ENCODE data around the gene SAMD4B. TPM values are rescaled to one million over a fixed set of nuclear protein-coding genes. Genes with fewer than 3 reads are reported as not detected.

The SAMD4B gene
- total RNA-seq, 4 donors from 2014 or later: 60.7 to 102 (median 77.1) TPM

- peaks cover 19 to 46% (median 26%) of the 10 kb centered on the region in 4 donors for H3K4me1 ChIP-seq
- in situ Hi-C loops (cut with MboI; ENCODE audit: low pct_ligation_motif_present in 1 of 4, low pct_unique_long_range_greater_than_20kb in 1 of 4, low sequenced_read_pairs in 3 of 4): loop anchor here in 2 of 4 donors (10.0 to 25.0 kb wide), 2 partner anchors 54 to 196 kb away; partner anchors contain the start of genes EID2 (in 2 of the 2), EID2B (in 2 of the 2), MED29 (in 1 of the 2) and PAF1 (in 1 of the 2)
- WGBS, 2 donors (ENCODE audit: low coverage in 1 of 2): 0 to 3% methylated on average over 2 to 17 of the region's 17 CpGs
Measured at GRCh38 chr19:39341129-39341718, 997 bp upstream of the SAMD4B start.

GRCh38 chr19:39342647-39343305 lies 555 bp downstream of the SAMD4B start:
- WGBS, 2 donors (ENCODE audit: low coverage in 1 of 2): 9% methylated on average over 9 of the region's 51 CpGs; no CpG with 5 or more reads in 1 of the 2 donors
- peak; percentile 21 for DNase-seq
- Histone ChIP-seq H3K4me3 (peak overlapping the region; percentile 71 to 100 (median 92)), H3K27me3 (no peaks in the 10 kb centered on the region), H3K36me3 (no peaks in the 10 kb centered on the region), H3K9me3 (no peaks in the 10 kb centered on the region), H3K27ac (peak overlapping the region; percentile 83 to 93 (median 88)), H3K4me1 (peaks cover 19 to 44% (median 26%) of the 10 kb centered on the region in 4 donors)
- intact Hi-C loops (cut with DNase I; ENCODE audit: low total_unique reads) (loop anchor here (10.0 kb wide), 1 partner anchor 192 kb away; the partner anchor contains the start of gene EID2B), in situ Hi-C loops (cut with MboI; ENCODE audit: low pct_ligation_motif_present in 1 of 4, low pct_unique_long_range_greater_than_20kb in 1 of 4, low sequenced_read_pairs in 3 of 4) (loop anchor here in 2 of 4 donors (10.0 to 25.0 kb wide), 2 partner anchors 52 to 195 kb away; partner anchors contain the start of genes EID2 (in 2 of the 2), EID2B (in 2 of the 2), MED29 (in 1 of the 2) and PAF1 (in 1 of the 2))
- no peak for TF ChIP-seq POLR2AphosphoS5 (IDR thresholded peaks at IDR 0.05)
- no peak for TF ChIP-seq EP300 (IDR thresholded peaks at IDR 0.05; ENCODE audit: low read depth)
- no peak for TF ChIP-seq POLR2A (IDR thresholded peaks at IDR 0.05)
- no peak for TF ChIP-seq CTCF (IDR thresholded peaks at IDR 0.05)

More at GRCh38 chr19:39341129-39341718, 997 bp upstream of the SAMD4B start:
- Histone ChIP-seq H3K27me3 (no peaks in the 10 kb centered on the region), H3K36me3 (no peaks in the 10 kb centered on the region), H3K4me3 (peak overlapping the region; percentile 46 to 82 (median 64)), H3K27ac (peak overlapping the region; percentile 83 to 93 (median 88)), H3K9me3 (no peaks in the 10 kb centered on the region)
- intact Hi-C loops (cut with DNase I; ENCODE audit: low total_unique reads): loop anchor here (10.0 kb wide), 1 partner anchor 194 kb away; the partner anchor contains the start of gene EID2B
- peak; percentile 42 for DNase-seq
- no peak for TF ChIP-seq CTCF (IDR thresholded peaks at IDR 0.05)
- no peak for TF ChIP-seq POLR2AphosphoS5 (IDR thresholded peaks at IDR 0.05)
- no peak for TF ChIP-seq POLR2A (IDR thresholded peaks at IDR 0.05)
- TF ChIP-seq EP300 (IDR thresholded peaks at IDR 0.05; ENCODE audit: low read depth): no peak

GRCh38 chr19:39345956-39346355 lies 3.7 kb downstream of the SAMD4B start:
- Histone ChIP-seq H3K4me3 (no peak overlapping the region), H3K4me1 (peaks cover 13 to 38% (median 21%) of the 10 kb centered on the region in 4 donors), H3K27ac (no peak overlapping the region), H3K36me3 (peaks cover 0 to 3% (median 0%) of the 10 kb centered on the region in 4 donors), H3K27me3 (no peaks in the 10 kb centered on the region), H3K9me3 (no peaks in the 10 kb centered on the region)
- in situ Hi-C loops (cut with MboI; ENCODE audit: low pct_ligation_motif_present in 1 of 4, low pct_unique_long_range_greater_than_20kb in 1 of 4, low sequenced_read_pairs in 3 of 4): loop anchor here in 2 of 4 donors (10.0 to 25.0 kb wide), 2 partner anchors 49 to 191 kb away; partner anchors contain the start of genes EID2 (in 2 of the 2), EID2B (in 2 of the 2), MED29 (in 1 of the 2) and PAF1 (in 1 of the 2)
- TF ChIP-seq CTCF (IDR thresholded peaks at IDR 0.05): no peak
- no peak for TF ChIP-seq POLR2AphosphoS5 (IDR thresholded peaks at IDR 0.05)
- no peak for TF ChIP-seq EP300 (IDR thresholded peaks at IDR 0.05; ENCODE audit: low read depth)
- no peak for TF ChIP-seq POLR2A (IDR thresholded peaks at IDR 0.05)
- WGBS, 2 donors (ENCODE audit: low coverage in 1 of 2): 90 to 100% methylated on average over 1 of the region's 1 CpG
- intact Hi-C loops (cut with DNase I; ENCODE audit: low total_unique reads): loop anchor here (10.0 kb wide), 1 partner anchor 189 kb away; the partner anchor contains the start of gene EID2B
- DNase-seq: no peak
